GM12874 (cell line): ENCODE measurements around the gene SULT6B1.

Experiments used
- TF ChIP-seq, protein P1 (sequence below): IDR thresholded peaks from 2 replicates; pipeline ENCODE4 v1.5.1; 2011; ENCODE audit warnings: low read depth, mild to moderate bottlenecking, control low read depth, low read length, moderate library complexity; ENCODE audit not compliant: insufficient read depth

The SULT6B1 gene

GRCh38 chr2:37224063-37224462, 35.6 kb upstream of the SULT6B1 start:
- TF ChIP-seq, protein P1, sequence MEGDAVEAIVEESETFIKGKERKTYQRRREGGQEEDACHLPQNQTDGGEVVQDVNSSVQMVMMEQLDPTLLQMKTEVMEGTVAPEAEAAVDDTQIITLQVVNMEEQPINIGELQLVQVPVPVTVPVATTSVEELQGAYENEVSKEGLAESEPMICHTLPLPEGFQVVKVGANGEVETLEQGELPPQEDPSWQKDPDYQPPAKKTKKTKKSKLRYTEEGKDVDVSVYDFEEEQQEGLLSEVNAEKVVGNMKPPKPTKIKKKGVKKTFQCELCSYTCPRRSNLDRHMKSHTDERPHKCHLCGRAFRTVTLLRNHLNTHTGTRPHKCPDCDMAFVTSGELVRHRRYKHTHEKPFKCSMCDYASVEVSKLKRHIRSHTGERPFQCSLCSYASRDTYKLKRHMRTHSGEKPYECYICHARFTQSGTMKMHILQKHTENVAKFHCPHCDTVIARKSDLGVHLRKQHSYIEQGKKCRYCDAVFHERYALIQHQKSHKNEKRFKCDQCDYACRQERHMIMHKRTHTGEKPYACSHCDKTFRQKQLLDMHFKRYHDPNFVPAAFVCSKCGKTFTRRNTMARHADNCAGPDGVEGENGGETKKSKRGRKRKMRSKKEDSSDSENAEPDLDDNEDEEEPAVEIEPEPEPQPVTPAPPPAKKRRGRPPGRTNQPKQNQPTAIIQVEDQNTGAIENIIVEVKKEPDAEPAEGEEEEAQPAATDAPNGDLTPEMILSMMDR = no peak

DNA sequence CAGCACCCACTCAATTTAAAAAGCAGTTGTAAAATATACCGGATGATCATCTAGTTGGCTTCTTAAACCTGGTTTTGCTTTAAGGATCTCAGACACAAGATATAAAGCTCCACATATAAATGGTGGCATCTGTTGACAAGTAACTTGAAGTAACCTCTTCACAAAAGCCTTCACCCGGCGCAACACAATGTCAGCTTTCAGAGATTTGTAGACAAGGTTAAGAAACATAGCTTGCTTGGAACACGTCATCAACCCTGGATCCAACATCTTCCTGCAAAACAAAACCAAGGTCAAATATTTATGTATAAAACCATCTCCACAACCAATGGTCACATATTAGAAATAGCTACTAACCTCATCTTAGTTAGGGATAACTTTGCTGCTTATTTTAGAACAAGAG, 34.7 kb upstream of the SULT6B1 start:
- TF ChIP-seq, protein P1 = no peak

- TF ChIP-seq, protein P1 = no peak
Measured at GRCh38 chr2:37219046-37219445, 30.6 kb upstream of the SULT6B1 start.

DNA sequence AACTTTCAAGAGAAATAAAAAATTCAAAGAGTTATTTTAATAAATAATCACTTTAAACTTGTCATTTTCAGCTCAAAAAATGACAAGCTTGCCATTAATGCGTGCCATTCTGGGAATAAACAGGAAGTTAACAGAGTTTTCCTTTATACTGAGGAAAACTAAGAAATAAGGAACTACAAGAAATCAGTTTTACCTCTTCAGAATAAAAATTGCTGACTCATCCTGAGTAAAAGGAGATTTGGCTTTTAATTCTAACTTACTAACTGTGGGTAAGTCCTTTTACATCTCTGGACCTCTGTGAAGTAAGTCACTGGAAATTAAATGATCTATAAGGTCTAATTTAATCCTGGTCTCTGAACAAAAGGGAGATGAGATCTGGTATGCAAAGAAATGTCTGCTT, 26.8 kb upstream of the SULT6B1 start:
- TF ChIP-seq, protein P1 = no peak

DNA sequence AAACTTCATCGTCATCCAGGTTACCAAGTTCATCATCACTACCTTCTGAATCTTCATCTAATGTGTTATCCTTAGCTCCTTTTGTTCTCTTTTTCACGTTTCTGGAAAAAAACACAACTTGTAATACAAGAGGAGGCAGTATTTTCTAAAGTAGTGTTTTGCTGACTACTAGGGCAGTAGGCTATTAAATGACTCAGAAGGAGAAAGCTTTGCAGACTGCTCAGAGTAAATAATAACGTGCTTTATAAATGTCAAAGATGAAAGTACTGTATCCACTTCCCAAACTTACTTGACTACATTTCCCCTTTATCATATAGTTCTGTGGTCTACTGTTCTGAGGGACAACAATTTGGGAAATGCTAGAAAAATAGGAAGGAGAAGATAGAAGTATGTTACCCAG, 23.5 kb upstream of the SULT6B1 start:
- TF ChIP-seq, protein P1 = no peak

GRCh38 chr2:37211212-37211611, 22.7 kb upstream of the SULT6B1 start:
- TF ChIP-seq, protein P1 = no peak

DNA sequence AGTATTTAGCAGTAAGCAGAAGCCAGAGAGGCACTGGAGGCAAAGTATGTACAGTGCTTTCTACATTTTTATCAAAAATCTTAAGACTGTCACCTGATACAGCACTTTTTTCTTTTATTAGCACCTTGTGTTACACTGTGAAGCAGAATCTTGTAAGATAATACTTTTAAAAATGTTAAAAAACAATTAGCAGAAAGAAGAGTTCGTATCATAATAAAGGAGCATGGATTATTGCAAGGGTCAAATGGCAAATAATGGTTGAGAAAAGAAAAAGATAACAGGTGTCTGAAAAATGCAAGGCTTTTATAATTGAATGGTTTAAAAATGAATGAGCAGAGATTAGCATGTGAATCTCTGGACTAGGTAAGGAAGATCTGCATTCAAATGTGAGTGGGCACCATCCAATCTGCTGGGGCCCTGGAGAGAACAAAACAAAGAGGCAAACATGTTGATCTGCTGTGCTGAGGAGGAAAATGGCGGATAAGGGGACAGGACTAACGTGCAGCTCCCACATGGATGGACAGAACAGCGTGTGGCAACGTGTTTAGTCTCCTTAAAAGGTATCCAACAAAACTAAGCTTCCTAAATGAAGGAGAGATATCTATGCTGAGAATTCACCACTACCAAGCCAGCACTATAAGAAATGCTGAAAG, 17.3 kb upstream of the SULT6B1 start:
- TF ChIP-seq, protein P1 = no peak

DNA sequence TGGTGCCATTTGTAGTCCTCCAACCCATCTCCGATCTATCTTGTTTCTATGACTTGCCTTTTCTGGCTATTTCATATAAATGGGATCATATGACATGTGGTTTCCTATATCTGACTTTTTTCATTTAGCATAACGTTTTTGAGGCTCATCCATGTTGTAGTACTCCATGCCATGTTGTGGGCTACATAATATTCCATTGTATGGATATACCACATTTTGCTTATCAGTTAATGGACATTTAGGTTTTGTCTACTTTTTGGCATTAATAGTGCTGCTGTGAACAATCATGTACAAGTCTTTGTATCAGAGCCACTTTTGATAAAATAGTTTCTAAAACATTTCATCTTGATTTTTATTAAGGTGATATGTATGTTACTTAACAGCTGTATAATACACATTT, 15.2 kb upstream of the SULT6B1 start:
- TF ChIP-seq, protein P1 = no peak
